GM12878 (cell line): ENCODE measurements around the gene LNX2. TPM values are rescaled to one million over a fixed set of nuclear protein-coding genes. Genes with fewer than 3 reads are reported as not detected.

ENCODE experiments used
- ATAC-seq: fragments of 200-7000 bp; cut with Tn5 transposase; 3 replicates; pipeline ENCODE4 v1.9.1; 2020; ENCODE audit warnings: mild to moderate bottlenecking, moderate library complexity
- BruUV-seq: library from RNA; stranded (reverse); fragments of 400-500 nt; replicated peaks from 2 replicates; lab custom pipeline; 2021; lab: Mats Ljungman, UMichigan
- CTCF ChIA-PET: fragments of 300-600 bp; sonication (Branson Sonifier 250); formaldehyde crosslinking; extraction: SDS; loops from one replicate; lab custom pipeline; 2021; ENCODE audit warnings: inconsistent platforms; lab: Yijun Ruan, JAX
- POLR2A ChIA-PET: fragments of 350-600 bp; formaldehyde crosslinking; extraction: SDS; loops from one replicate; lab custom pipeline; 2021; ENCODE audit warnings: inconsistent platforms; lab: Charles Lee
- RAD21 ChIA-PET: fragments of 300-600 bp; sonication (Branson Sonifier 250); formaldehyde crosslinking; loops from one replicate; lab custom pipeline; 2023; ENCODE audit warnings: antibody characterized with exemption; ENCODE audit not compliant: unreplicated experiment; lab: Charles Lee
- SMC1A ChIA-PET: fragments of 300-600 bp; sonication (Branson Sonifier 250); formaldehyde crosslinking; loops from one replicate; lab custom pipeline; 2023; ENCODE audit not compliant: unreplicated experiment, uncharacterized antibody; lab: Charles Lee
- DNase-seq: peaks from one replicate; pipeline ENCODE4 v3.0.0-alpha.2; 2011; ENCODE audit warnings: low read depth, low spot score
- FAIRE-seq: peaks from 3 replicates; lab custom pipeline; 2011; peaks lifted over from hg19 to GRCh38; lab: Jason Lieb, UNC
- H2AFZ ChIP-seq: 2 replicates; pipeline ENCODE4 v1.6.0; 2011; ENCODE audit warnings: low read depth, low read length, control low read depth; ENCODE audit not compliant: control insufficient read depth
- H3K27ac ChIP-seq: 2 replicates; pipeline ENCODE4 v1.5.1; 2011; ENCODE audit warnings: control low read depth; ENCODE audit not compliant: control insufficient read depth, insufficient read depth
- H3K27me3 ChIP-seq, 2 experiments: replicated peaks in 1 of 2; 2 replicates each; pipeline versions ENCODE4 v1.6.0 to v1.6.1; 2011; ENCODE audit warnings: low read length in 1 of 2; ENCODE audit not compliant: control insufficient read depth in 2 of 2, insufficient read depth in 2 of 2
- H3K36me3 ChIP-seq, 2 experiments: 2 replicates each; pipeline ENCODE4 v1.5.1; 2011; ENCODE audit warnings: low read length in 1 of 2; ENCODE audit not compliant: control insufficient read depth in 2 of 2, insufficient read depth in 2 of 2
- H3K4me1 ChIP-seq: 2 replicates; pipeline ENCODE4 v1.6.1; 2011; ENCODE audit warnings: mild to moderate bottlenecking, low read length, moderate library complexity, mixed read lengths; ENCODE audit not compliant: control insufficient read depth, insufficient read depth
- H3K4me2 ChIP-seq: 2 replicates; pipeline ENCODE4 v1.6.0; 2011; ENCODE audit warnings: control low read depth; ENCODE audit not compliant: control insufficient read depth, insufficient read depth
- H3K4me3 ChIP-seq: fragments of 200-600 bp; sonication (generic); 2 replicates; pipeline ENCODE4 v1.5.1; 2016
- H3K79me2 ChIP-seq: 2 replicates; pipeline ENCODE4 v1.6.0; 2011; ENCODE audit warnings: low read length; ENCODE audit not compliant: control insufficient read depth, insufficient read depth
- H3K9ac ChIP-seq: 2 replicates; pipeline ENCODE4 v1.8.0; 2011; ENCODE audit warnings: low read length, control low read depth, mixed read lengths; ENCODE audit not compliant: control insufficient read depth, insufficient read depth
- H3K9me3 ChIP-seq: replicated peaks from 3 replicates; pipeline ENCODE4 v1.5.1; 2011; ENCODE audit warnings: mild to moderate bottlenecking, low read length; ENCODE audit not compliant: control insufficient read depth, insufficient read depth
- H4K20me1 ChIP-seq: 2 replicates; pipeline ENCODE4 v1.6.0; 2011; ENCODE audit not compliant: control insufficient read depth, insufficient read depth
- IKZF1 ChIP-seq: fragments of 450-650 bp; conservative IDR thresholded peaks from 2 replicates; pipeline ENCODE4 v1.6.1; 2017; ENCODE audit warnings: antibody characterized with exemption, mild to moderate bottlenecking
- PAX8 ChIP-seq: fragments of 450-650 bp; IDR thresholded peaks from 2 replicates; pipeline ENCODE4 v1.6.1; 2017; ENCODE audit warnings: mild to moderate bottlenecking, moderate library complexity
- RAD51 ChIP-seq: fragments of 450-650 bp; IDR thresholded peaks from 2 replicates; pipeline ENCODE4 v1.6.1; 2016; ENCODE audit warnings: moderate library complexity, mild to moderate bottlenecking, inconsistent platforms
- RCOR1 ChIP-seq: conservative IDR thresholded peaks from 2 replicates; pipeline ENCODE4 v1.6.1; 2012; ENCODE audit warnings: low read depth, low read length, improper control_type of control experiment
- RUNX3 ChIP-seq: IDR thresholded peaks from 2 replicates; pipeline ENCODE4 v1.6.1; 2012; ENCODE audit warnings: low read length, inconsistent platforms
- SMAD1 ChIP-seq: fragments of 450-650 bp; IDR thresholded peaks from 2 replicates; pipeline ENCODE4 v1.6.1; 2018; ENCODE audit warnings: mild to moderate bottlenecking, low read depth; ENCODE audit not compliant: partially characterized antibody
- ZBTB33 ChIP-seq: fragments of 450-650 bp; IDR thresholded peaks from 2 replicates; pipeline ENCODE4 v1.6.1; 2017; ENCODE audit warnings: mild to moderate bottlenecking
- ZNF217 ChIP-seq: fragments of 450-650 bp; IDR thresholded peaks from 2 replicates; pipeline ENCODE4 v1.6.1; 2017; ENCODE audit warnings: antibody characterized with exemption, mild to moderate bottlenecking
- ZNF24 ChIP-seq: fragments of 450-650 bp; IDR thresholded peaks from 2 replicates; pipeline ENCODE4 v1.6.1; 2017; ENCODE audit warnings: antibody characterized with exemption, mild to moderate bottlenecking
- ZNF274 ChIP-seq: IDR thresholded peaks from one replicate; pipeline ENCODE4 v1.8.0; 2011; ENCODE audit not compliant: insufficient read length, insufficient read depth
- ZZZ3 ChIP-seq: IDR thresholded peaks from 2 replicates; pipeline ENCODE4 v1.6.1; 2011; ENCODE audit warnings: low read depth; ENCODE audit not compliant: control insufficient read depth, insufficient read length
- WGBS: methylation state at CpG from one replicate; pipeline ENCODE4 v1.1.6; 2016; ENCODE audit warnings: low lambda C conversion rate; ENCODE audit not compliant: insufficient replicate concordance, insufficient coverage; ENCODE audit errors: missing lambda C conversion rate; 5-methylcytosine and 5-hydroxymethylcytosine counted together
- in situ Hi-C: fragments of 300-500 bp; cut with MboI; formaldehyde crosslinking; loops from 9 replicates; pipeline ENCODE4 v1.14.3; 2018; ENCODE audit warnings: mixed read lengths
- intact Hi-C: fragments of 100-400 bp; cut with micrococcal nuclease; formaldehyde crosslinking; loops from one replicate; pipeline ENCODE4 v1.14.2; 2022; ENCODE audit not compliant: unreplicated experiment
- polyA plus RNA-seq, 11 experiments: library from polyadenylated mRNA; depleted of rRNA in 4 of 11; unstranded in 6 of 11; stranded (reverse) in 5 of 11; fragments of >200 nt; fragmentation: Nextera tagmentation in 4 of 11; fragmentation: Illumina TruSeq in 1 of 11; extraction: Ambion mirVana in 4 of 11; extraction: Trizol in 1 of 11; gene quantifications; 1 replicate in 1 of 11; 2 replicates in 10 of 11; pipeline versions ENCODE4 v1.2.1 to v1.2.3, GENCODE V29; 2011 to 2016; ENCODE audit warnings: inconsistent platforms in 2 of 11, missing spikeins in 2 of 11, low read depth in 1 of 11
- total RNA-seq, 4 experiments: library from RNA; depleted of rRNA in 3 of 4; stranded (reverse); fragments of >200 nt in 3 of 4; fragmentation: Illumina TruSeq in 1 of 4; extraction: Trizol in 1 of 4; gene quantifications; 2 replicates each; pipeline versions ENCODE4 v1.2.1 to v1.2.3, GENCODE V29; 2013 to 2021
- TF ChIP-seq, protein P1 (sequence below): fragments of 450-650 bp; formaldehyde crosslinking; IDR thresholded peaks from 2 replicates; pipeline ENCODE4 v1.4.0; 2022; ENCODE audit warnings: mild to moderate bottlenecking, moderate library complexity
- TF ChIP-seq, protein P2 (sequence below), 3 experiments: IDR thresholded peaks in 2 of 3; conservative IDR thresholded peaks in 1 of 3; 2 replicates each; pipeline ENCODE4 v1.5.1; 2011; ENCODE audit warnings: low read depth in 3 of 3, low read length in 3 of 3, mild to moderate bottlenecking in 3 of 3, control low read depth in 2 of 3, moderate library complexity in 2 of 3, inconsistent platforms in 1 of 3, mixed read lengths in 1 of 3; ENCODE audit not compliant: control insufficient read depth in 2 of 3, insufficient read depth in 1 of 3; ENCODE audit errors: extremely low read depth in 1 of 3
- TF ChIP-seq, protein P3 (sequence below): IDR thresholded peaks from 2 replicates; pipeline ENCODE4 v1.6.1; 2011; ENCODE audit warnings: low read depth, low read length, improper control_type of control experiment, borderline replicate concordance

Gene LNX2
- total and polyA plus RNA-seq, 10 of the 15 experiments (the other 5 are each of a cell fraction or from before 2014, with no cell fraction given), result 1.3 to 7.7 (median 4.4) TPM

- TF ChIP-seq ZNF274 (no peak), RAD51 (no peak), ZBTB33 (no peak), SMAD1 (no peak), IKZF1 (no peak)
Observed at GRCh38 chr13:27638521-27638920, 18.2 kb upstream of the LNX2 start (continued).

GRCh38 chr13:27638001-27638400 is 17.7 kb upstream of the LNX2 start:
- CTCF ChIA-PET, result interaction anchor here (0.9 to 1.2 kb wide), 3 partner anchors 9 to 90 kb away, joined by 3 to 5 read pairs (median 4); no protein-coding TSS in a partner anchor
- no peak for ATAC-seq
- in situ Hi-C loops (no loop called here), intact Hi-C loops (no loop called here)
- H3K27ac ChIP-seq, result no peak overlapping the region
- no peak overlapping the region for H3K9ac ChIP-seq
- H3K36me3 ChIP-seq, result peaks cover 0 to 3% of the 10 kb centered on the region in 2 experiments; a peak in 1 of 4 replicates
- H3K27me3 ChIP-seq, result no peaks in the 10 kb centered on the region
- no peak overlapping the region for H3K4me3 ChIP-seq
- RAD21 ChIA-PET, result interaction anchor here (1.1 to 1.3 kb wide), 2 partner anchors 12 to 346 kb away, joined by 3 to 4 read pairs; no protein-coding TSS in a partner anchor
- H4K20me1 ChIP-seq, result no peaks in the 10 kb centered on the region
- DNase-seq, result no peak
- 92% methylated on average over 1 of the region's 1 CpG for WGBS
- H3K4me1 ChIP-seq, result no peaks in the 10 kb centered on the region
- no peak for FAIRE-seq
- no peaks in the 10 kb centered on the region for H3K9me3 ChIP-seq
- no peak overlapping the region for H3K4me2 ChIP-seq
- POLR2A ChIA-PET, result interaction anchor here (0.6 to 2.0 kb wide), 4 partner anchors 16 to 20 kb away, joined by 3 to 7 read pairs (median 4); partner anchors contain the start of genes LNX2 and POLR1D
- SMC1A ChIA-PET, result interaction anchor here (1.6 to 3.2 kb wide), 2 partner anchors 12 to 16 kb away, joined by 4 to 16 read pairs; partner anchors contain the start of gene POLR1D
- no peak overlapping the region for H2AFZ ChIP-seq
- peaks cover 18% of the 10 kb centered on the region for H3K79me2 ChIP-seq
- no TSS peak for BruUV-seq
- no peak for TF ChIP-seq ZNF24
- TF ChIP-seq ZZZ3, result no peak
- TF ChIP-seq, protein P1, sequence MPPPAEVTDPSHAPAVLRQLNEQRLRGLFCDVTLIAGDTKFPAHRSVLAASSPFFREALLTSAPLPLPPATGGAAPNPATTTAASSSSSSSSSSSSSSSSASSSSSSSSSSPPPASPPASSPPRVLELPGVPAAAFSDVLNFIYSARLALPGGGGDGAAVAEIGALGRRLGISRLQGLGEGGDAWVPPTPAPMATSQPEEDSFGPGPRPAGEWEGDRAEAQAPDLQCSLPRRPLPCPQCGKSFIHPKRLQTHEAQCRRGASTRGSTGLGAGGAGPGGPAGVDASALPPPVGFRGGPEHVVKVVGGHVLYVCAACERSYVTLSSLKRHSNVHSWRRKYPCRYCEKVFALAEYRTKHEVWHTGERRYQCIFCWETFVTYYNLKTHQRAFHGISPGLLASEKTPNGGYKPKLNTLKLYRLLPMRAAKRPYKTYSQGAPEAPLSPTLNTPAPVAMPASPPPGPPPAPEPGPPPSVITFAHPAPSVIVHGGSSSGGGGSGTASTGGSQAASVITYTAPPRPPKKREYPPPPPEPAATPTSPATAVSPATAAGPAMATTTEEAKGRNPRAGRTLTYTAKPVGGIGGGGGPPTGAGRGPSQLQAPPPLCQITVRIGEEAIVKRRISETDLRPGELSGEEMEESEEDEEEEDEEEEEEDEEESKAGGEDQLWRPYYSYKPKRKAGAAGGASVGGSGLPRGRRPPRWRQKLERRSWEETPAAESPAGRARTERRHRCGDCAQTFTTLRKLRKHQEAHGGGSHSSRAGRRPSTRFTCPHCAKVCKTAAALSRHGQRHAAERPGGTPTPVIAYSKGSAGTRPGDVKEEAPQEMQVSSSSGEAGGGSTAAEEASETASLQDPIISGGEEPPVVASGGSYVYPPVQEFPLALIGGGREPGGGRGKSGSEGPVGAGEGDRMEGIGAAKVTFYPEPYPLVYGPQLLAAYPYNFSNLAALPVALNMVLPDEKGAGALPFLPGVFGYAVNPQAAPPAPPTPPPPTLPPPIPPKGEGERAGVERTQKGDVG, result no peak
- no peak for TF ChIP-seq RUNX3
- no peak for TF ChIP-seq ZNF217
- TF ChIP-seq, protein P2, sequence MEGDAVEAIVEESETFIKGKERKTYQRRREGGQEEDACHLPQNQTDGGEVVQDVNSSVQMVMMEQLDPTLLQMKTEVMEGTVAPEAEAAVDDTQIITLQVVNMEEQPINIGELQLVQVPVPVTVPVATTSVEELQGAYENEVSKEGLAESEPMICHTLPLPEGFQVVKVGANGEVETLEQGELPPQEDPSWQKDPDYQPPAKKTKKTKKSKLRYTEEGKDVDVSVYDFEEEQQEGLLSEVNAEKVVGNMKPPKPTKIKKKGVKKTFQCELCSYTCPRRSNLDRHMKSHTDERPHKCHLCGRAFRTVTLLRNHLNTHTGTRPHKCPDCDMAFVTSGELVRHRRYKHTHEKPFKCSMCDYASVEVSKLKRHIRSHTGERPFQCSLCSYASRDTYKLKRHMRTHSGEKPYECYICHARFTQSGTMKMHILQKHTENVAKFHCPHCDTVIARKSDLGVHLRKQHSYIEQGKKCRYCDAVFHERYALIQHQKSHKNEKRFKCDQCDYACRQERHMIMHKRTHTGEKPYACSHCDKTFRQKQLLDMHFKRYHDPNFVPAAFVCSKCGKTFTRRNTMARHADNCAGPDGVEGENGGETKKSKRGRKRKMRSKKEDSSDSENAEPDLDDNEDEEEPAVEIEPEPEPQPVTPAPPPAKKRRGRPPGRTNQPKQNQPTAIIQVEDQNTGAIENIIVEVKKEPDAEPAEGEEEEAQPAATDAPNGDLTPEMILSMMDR (IDR thresholded peaks at IDR 0.05 in 2 of 3, conservative IDR thresholded peaks at IDR 0.05 in 1 of 3; ENCODE audit: control insufficient read depth in 2 of 3, extremely low read depth in 1 of 3, insufficient read depth in 1 of 3, low read depth in 3 of 3, low read length in 3 of 3), result no peak
- TF ChIP-seq, protein P3, sequence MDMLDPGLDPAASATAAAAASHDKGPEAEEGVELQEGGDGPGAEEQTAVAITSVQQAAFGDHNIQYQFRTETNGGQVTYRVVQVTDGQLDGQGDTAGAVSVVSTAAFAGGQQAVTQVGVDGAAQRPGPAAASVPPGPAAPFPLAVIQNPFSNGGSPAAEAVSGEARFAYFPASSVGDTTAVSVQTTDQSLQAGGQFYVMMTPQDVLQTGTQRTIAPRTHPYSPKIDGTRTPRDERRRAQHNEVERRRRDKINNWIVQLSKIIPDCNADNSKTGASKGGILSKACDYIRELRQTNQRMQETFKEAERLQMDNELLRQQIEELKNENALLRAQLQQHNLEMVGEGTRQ, result no peak
- TF ChIP-seq RCOR1, result no peak
- no peak for TF ChIP-seq PAX8
